HG02973 (cell line): ENCODE measurements around the gene SMURF1.
"Not testable (repeated sequence)": the region's sequence is repeated elsewhere in the genome, so short reads cannot be mapped to it uniquely, and the experiment has no call there.

Source experiments
- ATAC-seq: cut with Tn5 transposase; IDR thresholded peaks from one replicate; pipeline ENCODE4 v1.9.1; 2021; ENCODE audit warnings: moderate library complexity; ENCODE audit not compliant: unreplicated experiment

SMURF1 gene

GRCh38 chr7:99143853-99144672 lies at the start of gene SMURF1:
TSS of gene SMURF1 (minus strand) at chr7:99144108. CDS start at chr7:99143780, 328 bp downstream.
- peak; percentile 63 for ATAC-seq

GRCh38 chr7:99191869-99192596 lies 48.1 kb upstream of the SMURF1 start:
- ATAC-seq: no peak

- no peak for ATAC-seq
These were observed 46.6 kb upstream of the SMURF1 start for GRCh38 chr7:99190359-99191009.

GRCh38 chr7:99189222-99189621 lies 45.3 kb upstream of the SMURF1 start:
- no peak for ATAC-seq

GRCh38 chr7:99188221-99188620 lies 44.3 kb upstream of the SMURF1 start:
- ATAC-seq: no peak

- ATAC-seq: no peak
These were observed 40.8 kb upstream of the SMURF1 start for GRCh38 chr7:99184532-99185218.

- no peak for ATAC-seq
These were observed 36.3 kb upstream of the SMURF1 start for GRCh38 chr7:99180067-99180650.

- ATAC-seq: no peak
These were observed 33.3 kb upstream of the SMURF1 start for GRCh38 chr7:99177165-99177564.

- ATAC-seq: no peak
These were observed 29.9 kb upstream of the SMURF1 start for GRCh38 chr7:99173787-99174186.

GRCh38 chr7:99171731-99172130 lies 27.8 kb upstream of the SMURF1 start:
- ATAC-seq: no peak

GRCh38 chr7:99170730-99171074 lies 26.8 kb upstream of the SMURF1 start:
- ATAC-seq: no peak

- no peak for ATAC-seq
These were observed 26.3 kb upstream of the SMURF1 start for GRCh38 chr7:99170065-99170729.

GRCh38 chr7:99167072-99167471 lies 23.2 kb upstream of the SMURF1 start:
- ATAC-seq: no peak

GRCh38 chr7:99165816-99166215 lies 21.9 kb upstream of the SMURF1 start:
- ATAC-seq: no peak

GRCh38 chr7:99163669-99164068 lies 19.8 kb upstream of the SMURF1 start:
- not testable (repeated sequence) for ATAC-seq

- ATAC-seq: no peak
These were observed 12.7 kb upstream of the SMURF1 start for GRCh38 chr7:99156649-99157048.

- ATAC-seq: no peak
These were observed 11.3 kb upstream of the SMURF1 start for GRCh38 chr7:99155211-99155610.

- ATAC-seq: no peak
These were observed 3.1 kb upstream of the SMURF1 start for GRCh38 chr7:99146979-99147378.

GRCh38 chr7:99143521-99143852 lies 421 bp downstream of the SMURF1 start:
- peak; percentile 26 for ATAC-seq

GRCh38 chr7:99142727-99143520 lies 984 bp downstream of the SMURF1 start:
- peak; percentile 10 for ATAC-seq
